Adipocyte (in vitro differentiated cells): Measurements from ENCODE around the gene NPC1.
"Not testable (repeated sequence)": the region's sequence is repeated elsewhere in the genome, so short reads cannot be mapped to it uniquely, and the experiment has no call there.

Source experiments
- DNase-seq: peaks from one replicate; pipeline ENCODE4 v3.0.0-alpha.2; 2015; ENCODE audit warnings: low read depth
- H3K27me3 ChIP-seq: replicated peaks from 2 replicates; pipeline ENCODE4 v1.7.0; 2013; ENCODE audit warnings: mild to moderate bottlenecking, low read length, moderate library complexity; ENCODE audit not compliant: control insufficient read depth, insufficient read depth
- H3K36me3 ChIP-seq: 2 replicates; pipeline ENCODE4 v1.7.0; 2013; ENCODE audit warnings: low read length, mild to moderate bottlenecking, moderate library complexity; ENCODE audit not compliant: control insufficient read depth, insufficient read depth, severe bottlenecking
- H3K4me1 ChIP-seq: 2 replicates; pipeline ENCODE4 v1.7.0; 2013; ENCODE audit warnings: mild to moderate bottlenecking, low read length, moderate library complexity; ENCODE audit not compliant: control insufficient read depth, insufficient read depth
- H3K4me3 ChIP-seq: 2 replicates; pipeline ENCODE4 v1.7.0; 2013; ENCODE audit warnings: mild to moderate bottlenecking, low read length, moderate library complexity
- H3K9ac ChIP-seq: 2 replicates; pipeline ENCODE4 v1.7.0; 2013; ENCODE audit warnings: mild to moderate bottlenecking, low read length, moderate library complexity
- H3K9me3 ChIP-seq: 2 replicates; pipeline ENCODE4 v1.7.0; 2013; ENCODE audit warnings: mild to moderate bottlenecking, low read length, moderate library complexity; ENCODE audit not compliant: control insufficient read depth

The NPC1 gene

GRCh38 chr18:23626451-23627279 is 40.4 kb upstream of the NPC1 start:
- H3K9ac ChIP-seq = no peak overlapping the region
- peaks cover 9% of the 10 kb centered on the region for H3K4me1 ChIP-seq
- peak; percentile 63 for DNase-seq
- no peak overlapping the region for H3K4me3 ChIP-seq
- H3K27me3 ChIP-seq = no peaks in the 10 kb centered on the region
- H3K9me3 ChIP-seq = no peaks in the 10 kb centered on the region
- H3K36me3 ChIP-seq = no peaks in the 10 kb centered on the region

- Histone ChIP-seq H3K36me3 (no peaks in the 10 kb centered on the region), H3K9me3 (no peaks in the 10 kb centered on the region), H3K9ac (no peak overlapping the region), H3K27me3 (no peaks in the 10 kb centered on the region), H3K4me3 (no peak overlapping the region), H3K4me1 (peaks cover 18% of the 10 kb centered on the region)
- DNase-seq = no peak
Measured at GRCh38 chr18:23623040-23623439, 36.7 kb upstream of the NPC1 start.

- Histone ChIP-seq H3K27me3 (no peaks in the 10 kb centered on the region), H3K9me3 (no peaks in the 10 kb centered on the region), H3K4me3 (peak overlapping the region; percentile 79), H3K9ac (peak overlapping the region; percentile 70), H3K36me3 (no peaks in the 10 kb centered on the region), H3K4me1 (peaks cover 11% of the 10 kb centered on the region)
- peak; percentile 36 for DNase-seq
Measured at GRCh38 chr18:23619388-23619881, 33.1 kb upstream of the NPC1 start.

GRCh38 chr18:23618862-23619387 is 32.6 kb upstream of the NPC1 start:
- peak overlapping the region; percentile 70 for H3K9ac ChIP-seq
- no peaks in the 10 kb centered on the region for H3K27me3 ChIP-seq
- DNase-seq = no peak
- H3K4me1 ChIP-seq = peaks cover 11% of the 10 kb centered on the region
- no peaks in the 10 kb centered on the region for H3K9me3 ChIP-seq
- H3K36me3 ChIP-seq = no peaks in the 10 kb centered on the region
- peak overlapping the region; percentile 79 for H3K4me3 ChIP-seq

- Histone ChIP-seq H3K9me3 (no peaks in the 10 kb centered on the region), H3K4me1 (peaks cover 11% of the 10 kb centered on the region), H3K4me3 (no peak overlapping the region), H3K36me3 (no peaks in the 10 kb centered on the region), H3K27me3 (no peaks in the 10 kb centered on the region), H3K9ac (no peak overlapping the region)
- no peak for DNase-seq
Measured at GRCh38 chr18:23617412-23618014, 31.2 kb upstream of the NPC1 start.

GRCh38 chr18:23616258-23616657 is 30.0 kb upstream of the NPC1 start:
- Histone ChIP-seq H3K36me3 (no peaks in the 10 kb centered on the region), H3K9me3 (no peaks in the 10 kb centered on the region), H3K27me3 (no peaks in the 10 kb centered on the region), H3K9ac (no peak overlapping the region), H3K4me1 (peaks cover 11% of the 10 kb centered on the region), H3K4me3 (no peak overlapping the region)
- DNase-seq = no peak

- Histone ChIP-seq H3K9ac (no peak overlapping the region), H3K36me3 (no peaks in the 10 kb centered on the region), H3K9me3 (no peaks in the 10 kb centered on the region), H3K4me3 (no peak overlapping the region), H3K27me3 (no peaks in the 10 kb centered on the region), H3K4me1 (peaks cover 11% of the 10 kb centered on the region)
- DNase-seq = no peak
Measured at GRCh38 chr18:23614891-23615290, 28.6 kb upstream of the NPC1 start.

GRCh38 chr18:23614413-23614812 is 28.1 kb upstream of the NPC1 start:
- H3K4me3 ChIP-seq = no peak overlapping the region
- H3K36me3 ChIP-seq = no peaks in the 10 kb centered on the region
- H3K4me1 ChIP-seq = peaks cover 8% of the 10 kb centered on the region
- H3K27me3 ChIP-seq = no peaks in the 10 kb centered on the region
- DNase-seq = no peak
- no peaks in the 10 kb centered on the region for H3K9me3 ChIP-seq
- no peak overlapping the region for H3K9ac ChIP-seq

- not testable (repeated sequence) for DNase-seq, H3K4me3 ChIP-seq, H3K4me1 ChIP-seq, H3K36me3 ChIP-seq, H3K9ac ChIP-seq, H3K27me3 ChIP-seq, H3K9me3 ChIP-seq
Measured at GRCh38 chr18:23613091-23613475, 26.8 kb upstream of the NPC1 start.

- Histone ChIP-seq H3K4me3 (no peak overlapping the region), H3K27me3 (no peaks in the 10 kb centered on the region), H3K9ac (no peak overlapping the region), H3K4me1 (no peaks in the 10 kb centered on the region), H3K9me3 (no peaks in the 10 kb centered on the region), H3K36me3 (no peaks in the 10 kb centered on the region)
- no peak for DNase-seq
Measured at GRCh38 chr18:23612434-23613090, 26.3 kb upstream of the NPC1 start.

GRCh38 chr18:23609390-23610023 is 23.2 kb upstream of the NPC1 start:
- H3K4me3 ChIP-seq = no peak overlapping the region
- H3K36me3 ChIP-seq = no peaks in the 10 kb centered on the region
- H3K9me3 ChIP-seq = no peaks in the 10 kb centered on the region
- no peak for DNase-seq
- no peak overlapping the region for H3K9ac ChIP-seq
- H3K27me3 ChIP-seq = no peaks in the 10 kb centered on the region
- H3K4me1 ChIP-seq = no peaks in the 10 kb centered on the region
